Mesendoderm (in vitro differentiated cells): ENCODE measurements around the gene RAB28.

Source experiments
- DNase-seq: peaks from one replicate; pipeline ENCODE4 v3.0.0; 2013
- H2AK5ac ChIP-seq: 2 replicates; pipeline ENCODE4 v1.6.1; 2013; ENCODE audit warnings: low read length, inconsistent platforms
- H2BK120ac ChIP-seq: 2 replicates; pipeline ENCODE4 v1.6.1; 2013; ENCODE audit warnings: low read depth, mild to moderate bottlenecking, low read length, moderate library complexity, mixed read lengths
- H2BK15ac ChIP-seq: replicated peaks from 2 replicates; pipeline ENCODE4 v1.6.1; 2013; ENCODE audit warnings: low read depth, mild to moderate bottlenecking, moderate library complexity
- H2BK5ac ChIP-seq: 2 replicates; pipeline ENCODE4 v1.6.1; 2013; ENCODE audit warnings: low read length, inconsistent platforms
- H3K18ac ChIP-seq: 2 replicates; pipeline ENCODE4 v1.6.1; 2013; ENCODE audit warnings: mild to moderate bottlenecking, low read length, mixed read lengths
- H3K23ac ChIP-seq: one replicate; pipeline ENCODE4 v1.6.1; 2013; ENCODE audit warnings: low read length
- H3K27ac ChIP-seq: 2 replicates; pipeline ENCODE4 v1.5.1; 2013; ENCODE audit warnings: low read depth, mild to moderate bottlenecking, inconsistent platforms, low read length, moderate library complexity
- H3K27me3 ChIP-seq: 2 replicates; pipeline ENCODE4 v1.6.1; 2013; ENCODE audit warnings: low read length, control low read depth, mild to moderate bottlenecking, inconsistent platforms; ENCODE audit not compliant: insufficient read depth, poor library complexity
- H3K36me3 ChIP-seq: 2 replicates; pipeline ENCODE4 v1.6.1; 2013; ENCODE audit warnings: low read length, inconsistent platforms; ENCODE audit not compliant: control insufficient read depth, insufficient read depth
- H3K4ac ChIP-seq: one replicate; pipeline ENCODE4 v1.6.1; 2013; ENCODE audit warnings: low read depth, mild to moderate bottlenecking, low read length, moderate library complexity
- H3K4me1 ChIP-seq: 2 replicates; pipeline ENCODE4 v1.6.1; 2013; ENCODE audit warnings: low read depth, low read length, inconsistent platforms; ENCODE audit not compliant: control insufficient read depth
- H3K4me2 ChIP-seq: 2 replicates; pipeline ENCODE4 v1.6.1; 2013; ENCODE audit warnings: low read length
- H3K4me3 ChIP-seq: 2 replicates; pipeline ENCODE4 v1.5.1; 2013; ENCODE audit warnings: mild to moderate bottlenecking, low read length
- H3K56ac ChIP-seq: one replicate; pipeline ENCODE4 v1.6.1; 2013; ENCODE audit warnings: low read length
- H3K79me1 ChIP-seq: 2 replicates; pipeline ENCODE4 v1.6.1; 2013; ENCODE audit warnings: low read length, inconsistent platforms
- H3K79me2 ChIP-seq: 2 replicates; pipeline ENCODE4 v1.6.1; 2013; ENCODE audit warnings: mild to moderate bottlenecking, low read length; ENCODE audit not compliant: control insufficient read depth, insufficient read depth
- H3K9ac ChIP-seq: 2 replicates; pipeline ENCODE4 v1.6.1; 2013; ENCODE audit warnings: low read length, inconsistent platforms
- H4K5ac ChIP-seq: one replicate; pipeline ENCODE4 v1.6.1; 2013; ENCODE audit warnings: low read length
- H4K8ac ChIP-seq: one replicate; pipeline ENCODE4 v1.6.1; 2013; ENCODE audit warnings: low read depth, mild to moderate bottlenecking, control low read depth, low read length, moderate library complexity
- WGBS: extraction: QIAGEN DNeasy Blood & Tissue Kit; methylation state at CpG from one replicate; pipeline ENCODE4 v1.1.7; 2013; ENCODE audit warnings: low lambda C conversion rate, missing lambda C conversion rate; ENCODE audit not compliant: insufficient coverage; ENCODE audit errors: extremely low coverage; 5-methylcytosine and 5-hydroxymethylcytosine counted together

Gene RAB28

DNA sequence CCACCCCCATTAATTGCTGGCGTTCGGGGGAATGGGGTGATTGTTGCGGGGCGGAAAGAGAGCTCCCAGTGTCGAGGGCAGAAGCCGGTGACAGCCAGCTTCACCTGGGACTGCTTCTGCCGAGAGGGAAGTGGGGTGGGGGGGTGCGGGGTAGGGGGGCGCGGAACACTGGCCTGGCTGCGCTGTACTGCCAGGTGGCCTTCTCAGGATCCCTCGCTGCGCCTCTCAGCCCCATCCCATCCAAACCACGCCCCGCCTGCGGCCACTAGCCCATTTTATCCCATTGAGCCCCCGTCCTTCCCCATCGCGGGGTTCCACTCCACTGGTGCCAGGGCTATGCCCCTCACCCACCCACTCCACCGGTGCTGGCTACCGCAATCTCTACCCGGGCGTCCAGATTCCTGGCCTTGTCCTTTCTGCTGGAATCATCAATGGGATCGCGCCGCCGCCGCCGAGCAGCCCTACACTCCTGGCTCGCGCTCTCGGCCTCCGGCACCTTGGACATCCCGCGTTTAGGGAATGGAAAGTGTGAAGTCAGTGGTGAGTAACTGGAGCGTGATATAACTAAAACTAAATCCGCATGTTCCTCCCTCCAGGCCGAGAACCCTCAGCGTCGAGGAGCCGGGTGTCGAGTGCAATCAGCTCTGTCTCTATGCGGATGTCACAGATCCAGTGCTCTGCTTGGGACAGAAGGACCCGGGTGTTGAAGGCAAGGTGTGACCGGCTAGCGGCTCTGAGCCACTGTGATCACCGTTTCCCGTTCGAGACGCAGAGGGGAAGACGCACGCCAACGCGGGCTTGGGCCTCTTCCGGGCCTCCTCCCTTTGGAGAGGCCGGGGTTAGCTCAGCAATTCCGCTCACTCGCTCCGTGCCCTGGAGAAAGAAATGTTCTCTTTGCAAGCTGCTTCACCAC lies 39.7 kb upstream of the RAB28 start:
- no peak overlapping the region for H3K9ac ChIP-seq
- no peaks in the 10 kb centered on the region for H3K79me2 ChIP-seq
- DNase-seq: peak; percentile 58
- no peak overlapping the region for H2BK5ac ChIP-seq
- no peak overlapping the region for H2BK120ac ChIP-seq
- H3K4ac ChIP-seq: no peak overlapping the region
- H2AK5ac ChIP-seq: no peak overlapping the region
- no peak overlapping the region for H4K8ac ChIP-seq
- H3K27me3 ChIP-seq: peaks cover 67% of the 10 kb centered on the region
- H3K36me3 ChIP-seq: no peaks in the 10 kb centered on the region
- no peak overlapping the region for H4K5ac ChIP-seq
- H3K18ac ChIP-seq: no peak overlapping the region
- no peak overlapping the region for H3K27ac ChIP-seq
- H3K79me1 ChIP-seq: no peaks in the 10 kb centered on the region
- H3K23ac ChIP-seq: no peak overlapping the region
- H2BK15ac ChIP-seq: no peak overlapping the region
- H3K4me1 ChIP-seq: no peaks in the 10 kb centered on the region
- no CpG with 5 or more reads among the region's 59 CpGs for WGBS
- H3K4me2 ChIP-seq: no peak overlapping the region
- peak overlapping the region; percentile 56 for H3K4me3 ChIP-seq
- H3K56ac ChIP-seq: no peak overlapping the region

DNA sequence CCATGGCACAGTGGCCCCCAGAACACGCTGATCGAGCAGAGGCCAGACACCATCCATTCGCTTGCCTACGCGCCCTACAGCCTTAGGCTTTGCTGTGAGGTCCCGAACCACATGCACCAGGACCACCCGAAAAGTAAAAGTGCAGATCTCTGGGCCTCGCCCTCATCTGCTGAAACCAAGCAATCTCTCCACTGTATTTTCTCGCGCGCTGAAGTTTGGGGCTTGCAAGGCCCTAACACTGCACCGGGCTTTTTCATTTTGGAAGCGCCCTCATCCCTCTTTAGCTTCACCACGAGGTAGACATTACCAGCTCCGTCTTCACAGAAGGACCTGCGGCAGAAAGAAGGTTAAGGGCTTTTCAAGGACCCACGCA lies 39.0 kb upstream of the RAB28 start:
- Histone ChIP-seq H2BK5ac (no peak overlapping the region), H3K56ac (no peak overlapping the region), H3K27me3 (peaks cover 60% of the 10 kb centered on the region), H3K36me3 (no peaks in the 10 kb centered on the region), H3K9ac (no peak overlapping the region), H3K79me2 (no peaks in the 10 kb centered on the region), H2BK15ac (no peak overlapping the region), H3K27ac (no peak overlapping the region), H2AK5ac (no peak overlapping the region), H4K8ac (no peak overlapping the region), H3K23ac (peak overlapping the region; percentile 16), H3K79me1 (no peaks in the 10 kb centered on the region), H3K4me1 (no peaks in the 10 kb centered on the region), H3K4me2 (peak overlapping the region; percentile 59), H4K5ac (no peak overlapping the region), H2BK120ac (no peak overlapping the region), H3K4ac (no peak overlapping the region), H3K4me3 (no peak overlapping the region), H3K18ac (no peak overlapping the region)
- DNase-seq: no peak
- no CpG with 5 or more reads among the region's 17 CpGs for WGBS

DNA sequence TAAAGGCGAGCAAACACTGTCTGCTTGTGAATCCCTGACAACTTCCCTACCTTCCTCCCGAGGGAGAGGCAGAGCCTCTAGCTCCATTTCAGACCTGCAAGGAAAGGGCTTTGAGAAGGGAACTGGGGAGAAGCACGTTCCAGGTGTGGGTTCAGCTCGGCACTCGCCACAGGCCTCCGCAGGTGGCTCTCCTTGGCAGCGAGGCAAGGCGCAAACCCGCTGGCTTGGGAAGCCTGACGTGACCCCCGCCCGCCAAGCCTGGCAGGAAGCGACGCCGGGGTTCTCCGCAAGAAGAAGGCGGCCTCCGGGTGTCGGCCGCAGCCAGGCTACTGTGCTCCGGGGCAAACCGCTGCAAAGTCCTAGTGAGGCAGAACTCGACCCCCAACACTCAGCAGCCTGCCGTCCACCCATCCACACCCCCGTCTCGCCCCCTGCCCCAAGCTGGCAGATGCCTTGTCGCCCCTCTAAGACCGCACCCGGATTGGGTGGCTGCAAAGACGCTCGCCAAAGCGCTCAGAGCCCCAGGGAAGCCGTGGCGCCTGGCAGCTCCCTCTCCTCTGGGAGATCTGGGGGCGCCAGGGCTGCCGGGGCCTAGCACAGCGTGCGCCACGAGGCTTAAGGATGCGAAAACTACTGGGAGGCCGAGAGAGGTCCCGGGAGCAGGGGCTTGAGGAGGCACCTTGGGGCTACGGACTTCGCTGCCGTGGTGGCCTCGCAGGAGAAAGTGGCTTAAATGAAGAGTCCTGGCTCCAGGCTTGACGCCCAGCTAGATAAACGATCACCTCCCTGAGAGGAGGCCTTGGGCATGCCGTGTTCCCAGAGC lies 38.4 kb upstream of the RAB28 start:
- whole genome bisulfite sequencing: no CpG with 5 or more reads among the region's 49 CpGs

DNA sequence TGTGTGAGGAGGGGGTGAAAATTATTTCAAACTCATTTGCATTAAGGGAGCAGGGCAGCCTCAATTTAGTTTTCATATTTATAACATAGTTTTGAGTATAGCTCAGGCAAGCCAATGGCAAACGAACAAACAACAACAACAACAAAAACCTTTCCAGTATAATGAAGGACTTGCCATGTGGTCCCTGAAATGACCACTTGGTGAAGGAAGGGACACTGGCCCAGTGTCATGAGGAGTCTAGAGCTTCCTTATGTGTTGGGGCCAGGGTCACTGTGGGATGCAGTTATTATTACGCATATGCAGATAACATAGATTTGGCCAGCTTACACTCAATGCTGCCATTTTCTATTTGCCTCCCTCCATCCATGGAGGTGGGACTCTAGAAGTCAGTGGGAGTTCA lies 36.9 kb upstream of the RAB28 start:
- H2BK120ac ChIP-seq: no peak overlapping the region
- no CpG with 5 or more reads among the region's 2 CpGs for WGBS

More for the DNA sequence above, 38.4 kb upstream of the RAB28 start:
- Histone ChIP-seq H3K79me1 (no peaks in the 10 kb centered on the region), H3K23ac (no peak overlapping the region), H3K27me3 (peaks cover 55% of the 10 kb centered on the region), H4K8ac (no peak overlapping the region), H3K4me2 (peak overlapping the region; percentile 59), H3K9ac (peak overlapping the region; percentile 39), H3K4ac (no peak overlapping the region), H2AK5ac (no peak overlapping the region), H4K5ac (no peak overlapping the region), H3K36me3 (no peaks in the 10 kb centered on the region), H3K79me2 (no peaks in the 10 kb centered on the region), H3K18ac (no peak overlapping the region), H3K4me3 (peak overlapping the region; percentile 20), H2BK5ac (no peak overlapping the region), H3K4me1 (no peaks in the 10 kb centered on the region), H2BK120ac (no peak overlapping the region), H3K27ac (no peak overlapping the region), H3K56ac (peak overlapping the region; percentile 37), H2BK15ac (no peak overlapping the region)
- peak; percentile 34 for DNase-seq

DNA sequence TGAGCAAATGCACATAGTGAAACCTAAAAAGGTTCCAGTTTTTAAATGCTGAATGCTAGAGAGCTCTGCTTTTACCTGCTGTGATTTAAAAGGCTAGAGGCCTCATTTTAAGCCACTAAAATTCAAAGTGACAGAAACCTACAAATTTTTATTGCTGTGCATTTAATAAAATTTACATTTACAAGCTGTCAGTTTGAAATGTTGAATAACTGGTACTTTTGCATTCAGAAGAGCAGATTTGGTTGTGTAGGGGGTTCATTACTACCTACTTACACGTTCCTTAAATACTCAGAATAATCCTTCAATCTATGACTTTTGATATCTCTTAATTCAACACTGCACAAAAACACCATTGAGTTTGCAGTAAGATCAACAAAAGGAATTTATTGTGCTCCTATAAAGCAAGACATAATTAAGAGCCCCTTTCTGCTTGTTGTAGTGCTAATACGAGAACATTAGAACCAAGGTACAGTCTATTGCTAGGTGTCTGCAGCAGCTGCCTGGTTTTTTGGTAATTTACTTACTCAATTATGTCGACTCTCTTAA lies 32.2 kb upstream of the RAB28 start:
- Histone ChIP-seq H4K8ac (no peak overlapping the region), H3K23ac (no peak overlapping the region), H2AK5ac (no peak overlapping the region), H3K27ac (no peak overlapping the region), H3K27me3 (no peaks in the 10 kb centered on the region), H2BK120ac (no peak overlapping the region), H3K4me3 (no peak overlapping the region), H3K9ac (no peak overlapping the region), H2BK5ac (no peak overlapping the region), H3K79me1 (no peaks in the 10 kb centered on the region), H3K56ac (no peak overlapping the region), H4K5ac (no peak overlapping the region), H3K79me2 (no peaks in the 10 kb centered on the region), H2BK15ac (no peak overlapping the region), H3K18ac (no peak overlapping the region), H3K4ac (no peak overlapping the region), H3K4me2 (no peak overlapping the region), H3K36me3 (no peaks in the 10 kb centered on the region), H3K4me1 (no peaks in the 10 kb centered on the region)
- no peak for DNase-seq
- no CpG with 5 or more reads among the region's 3 CpGs for WGBS

More for the DNA sequence above, 36.9 kb upstream of the RAB28 start:
- H3K79me1 ChIP-seq: no peaks in the 10 kb centered on the region
- H3K18ac ChIP-seq: no peak overlapping the region
- no peak overlapping the region for H3K4me2 ChIP-seq
- no peaks in the 10 kb centered on the region for H3K4me1 ChIP-seq
- peaks cover 41% of the 10 kb centered on the region for H3K27me3 ChIP-seq
- H2BK5ac ChIP-seq: no peak overlapping the region
- H3K4me3 ChIP-seq: no peak overlapping the region
- DNase-seq: no peak
- no peak overlapping the region for H4K8ac ChIP-seq
- H3K56ac ChIP-seq: no peak overlapping the region
- H3K9ac ChIP-seq: no peak overlapping the region
- H3K4ac ChIP-seq: no peak overlapping the region
- H3K23ac ChIP-seq: no peak overlapping the region
- no peak overlapping the region for H2AK5ac ChIP-seq
- no peak overlapping the region for H3K27ac ChIP-seq
- H2BK15ac ChIP-seq: no peak overlapping the region
- no peaks in the 10 kb centered on the region for H3K79me2 ChIP-seq
- no peaks in the 10 kb centered on the region for H3K36me3 ChIP-seq
- H4K5ac ChIP-seq: no peak overlapping the region
